ENCODE data around the gene AMPH. TPM values are rescaled to one million over a fixed set of nuclear protein-coding genes. Genes with fewer than 3 reads are reported as not detected.

Gene AMPH
- total and polyA plus RNA-seq, 3 experiments from 2014 or later = 0.18 TPM; not detected in 2

DNA sequence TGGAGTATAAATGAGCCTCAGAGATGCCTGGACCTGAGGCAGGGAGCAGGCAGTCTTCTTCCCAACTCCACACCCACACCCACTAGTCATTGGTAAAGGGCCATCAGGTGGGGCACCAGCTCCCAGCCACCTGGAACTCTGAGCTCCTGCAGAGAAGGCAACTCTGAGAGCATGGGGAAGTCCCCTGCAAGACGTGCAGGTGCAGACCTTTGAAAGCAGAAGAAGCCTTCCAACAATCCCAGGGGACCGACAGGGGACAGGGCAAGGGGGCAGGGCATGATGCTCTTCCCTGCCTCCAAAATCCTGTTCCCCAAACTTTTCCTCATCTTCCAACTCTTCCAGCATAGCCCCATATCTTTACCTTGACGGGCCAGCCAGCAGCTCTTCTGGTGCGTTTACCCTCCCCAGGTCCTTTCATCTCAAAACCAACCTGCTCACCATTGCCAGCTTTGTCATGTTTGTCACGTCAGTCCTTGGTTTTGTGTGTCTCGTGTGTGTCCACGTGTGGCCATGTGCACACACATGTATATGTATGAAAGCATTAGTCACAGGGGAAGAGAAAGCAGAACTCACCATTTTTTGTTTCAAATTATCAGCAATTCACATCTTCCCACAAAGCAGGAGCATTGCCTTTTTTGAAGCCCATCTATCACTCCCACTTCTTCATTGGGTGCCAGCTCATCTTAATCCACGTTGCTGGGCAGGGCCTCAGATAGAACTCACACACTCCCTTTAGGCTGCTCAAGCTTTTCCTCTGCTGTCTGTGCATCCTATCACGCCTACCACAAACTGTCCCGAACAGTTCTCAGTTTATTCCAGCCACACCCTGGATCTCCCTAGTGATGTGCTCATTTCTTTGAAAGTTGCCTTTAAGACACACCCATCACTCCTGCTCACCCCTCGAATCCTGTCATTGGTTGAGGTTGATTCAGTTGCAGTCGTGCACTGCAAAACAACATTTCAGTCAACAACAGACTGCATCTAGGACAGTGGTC, 41.0 kb upstream of the AMPH start:
- Histone ChIP-seq H3K27me3 (ENCODE audit: insufficient read depth, low read length, poor library complexity, severe bottlenecking) (no peaks in the 10 kb centered on the region), H3K4me1 (ENCODE audit: insufficient read depth, low read length) (no peaks in the 10 kb centered on the region), H3K4me3 (ENCODE audit: low read length) (no peak overlapping the region), H3K27ac (ENCODE audit: low read depth, low read length) (no peak overlapping the region), H3K9me3 (ENCODE audit: low read length) (no peaks in the 10 kb centered on the region), H3K36me3 (ENCODE audit: insufficient read depth, low read length) (no peaks in the 10 kb centered on the region)
- no peak for DNase-seq
- ChIA-PET CTCF (no interaction called here), POLR2A (no interaction called here)
- Mint-ChIP-seq H3K4me3 (no peak overlapping the region), H3K27me3 (peaks cover 10 to 14% of the 10 kb centered on the region in 2 donors), H3K36me3 (no peaks in the 10 kb centered on the region), H3K4me1 (no peaks in the 10 kb centered on the region), H3K9me3 (no peaks in the 10 kb centered on the region), H3K27ac (no peak overlapping the region)

DNA sequence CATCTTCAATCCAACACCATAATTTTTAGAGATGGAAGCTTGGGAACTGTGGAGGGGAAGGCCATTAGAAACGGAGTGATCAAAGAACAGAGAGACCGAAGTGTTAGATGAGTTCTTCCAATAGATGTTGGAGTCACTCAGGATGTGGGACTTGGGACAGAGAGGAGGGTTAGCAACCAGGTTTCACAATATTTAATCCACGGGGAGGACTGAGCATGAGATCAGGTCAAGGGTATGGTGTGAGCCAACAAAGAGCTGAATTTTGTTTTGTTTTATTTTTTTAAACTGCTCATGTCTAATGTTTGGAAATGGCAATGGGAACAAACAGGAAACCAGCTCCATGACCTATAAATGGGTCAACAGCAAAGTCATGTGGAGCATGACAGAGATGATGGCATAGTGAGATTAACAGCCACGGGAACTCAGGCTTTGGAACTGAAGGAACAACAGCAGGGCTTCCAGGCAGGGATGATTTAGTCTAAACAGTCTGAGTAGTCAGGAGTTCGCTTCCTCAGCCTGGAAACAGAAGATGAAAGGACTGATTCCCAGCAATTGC, 38.9 kb upstream of the AMPH start:
- Mint-ChIP-seq H3K9me3 (peaks cover 0 to 4% (median 0%) of the 10 kb centered on the region in 5 donors), H3K36me3 (no peaks in the 10 kb centered on the region), H3K4me1 (no peaks in the 10 kb centered on the region), H3K27ac (no peak overlapping the region), H3K4me3 (no peak overlapping the region), H3K27me3 (peaks cover 5 to 14% of the 10 kb centered on the region in 2 donors)
- no peak for DNase-seq
- no peaks in the 10 kb centered on the region for H3K4me1 ChIP-seq (ENCODE audit: insufficient read depth, low read length)
- no peak overlapping the region for H3K4me3 ChIP-seq (ENCODE audit: low read length)
- no peak overlapping the region for H3K27ac ChIP-seq (ENCODE audit: low read depth, low read length)
- POLR2A ChIA-PET = no interaction called here
- H3K9me3 ChIP-seq (ENCODE audit: low read length) = no peaks in the 10 kb centered on the region
- H3K27me3 ChIP-seq (ENCODE audit: insufficient read depth, low read length, poor library complexity, severe bottlenecking) = no peaks in the 10 kb centered on the region
- no peaks in the 10 kb centered on the region for H3K36me3 ChIP-seq (ENCODE audit: insufficient read depth, low read length)
- CTCF ChIA-PET = interaction anchor here (1.2 kb wide), 1 partner anchor 10 kb away, joined by 3 read pairs; no protein-coding TSS in a partner anchor

DNA sequence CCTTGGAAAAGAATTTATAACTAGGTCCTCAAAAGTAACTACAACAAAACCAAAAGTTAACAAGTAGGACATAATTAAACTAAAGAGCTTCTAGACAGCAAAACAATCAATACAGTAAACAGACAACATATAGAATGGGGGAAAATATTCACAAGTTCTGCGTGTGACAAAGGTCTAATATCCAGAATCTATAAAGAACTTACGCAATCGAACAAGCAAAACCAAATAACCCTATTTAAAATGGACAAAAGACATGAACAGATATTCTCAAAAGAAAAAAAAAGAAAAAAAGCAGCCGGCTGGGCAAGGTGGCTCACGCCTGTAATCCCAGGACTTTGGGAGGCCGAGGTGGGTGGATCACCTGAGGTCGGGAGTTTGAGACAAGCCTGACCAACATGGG, 33.8 kb upstream of the AMPH start:
- Histone ChIP-seq H3K27me3 (ENCODE audit: insufficient read depth, low read length, poor library complexity, severe bottlenecking) (no peaks in the 10 kb centered on the region), H3K36me3 (ENCODE audit: insufficient read depth, low read length) (no peaks in the 10 kb centered on the region), H3K4me1 (ENCODE audit: insufficient read depth, low read length) (no peaks in the 10 kb centered on the region), H3K9me3 (ENCODE audit: low read length) (no peaks in the 10 kb centered on the region), H3K27ac (ENCODE audit: low read depth, low read length) (no peak overlapping the region), H3K4me3 (ENCODE audit: low read length) (no peak overlapping the region)
- H3K4me1 Mint-ChIP-seq = no peaks in the 10 kb centered on the region
- CTCF ChIA-PET = no interaction called here
- no peaks in the 10 kb centered on the region for H3K36me3 Mint-ChIP-seq
- POLR2A ChIA-PET = no interaction called here
- H3K27me3 Mint-ChIP-seq = peaks cover 4 to 33% of the 10 kb centered on the region in 2 donors
- H3K4me3 Mint-ChIP-seq = no peak overlapping the region
- peak overlapping the region in 1 of 8 donors; percentile 24 for H3K27ac Mint-ChIP-seq
- DNase-seq = no peak
- peaks cover 0 to 4% (median 0%) of the 10 kb centered on the region in 5 donors for H3K9me3 Mint-ChIP-seq

DNA sequence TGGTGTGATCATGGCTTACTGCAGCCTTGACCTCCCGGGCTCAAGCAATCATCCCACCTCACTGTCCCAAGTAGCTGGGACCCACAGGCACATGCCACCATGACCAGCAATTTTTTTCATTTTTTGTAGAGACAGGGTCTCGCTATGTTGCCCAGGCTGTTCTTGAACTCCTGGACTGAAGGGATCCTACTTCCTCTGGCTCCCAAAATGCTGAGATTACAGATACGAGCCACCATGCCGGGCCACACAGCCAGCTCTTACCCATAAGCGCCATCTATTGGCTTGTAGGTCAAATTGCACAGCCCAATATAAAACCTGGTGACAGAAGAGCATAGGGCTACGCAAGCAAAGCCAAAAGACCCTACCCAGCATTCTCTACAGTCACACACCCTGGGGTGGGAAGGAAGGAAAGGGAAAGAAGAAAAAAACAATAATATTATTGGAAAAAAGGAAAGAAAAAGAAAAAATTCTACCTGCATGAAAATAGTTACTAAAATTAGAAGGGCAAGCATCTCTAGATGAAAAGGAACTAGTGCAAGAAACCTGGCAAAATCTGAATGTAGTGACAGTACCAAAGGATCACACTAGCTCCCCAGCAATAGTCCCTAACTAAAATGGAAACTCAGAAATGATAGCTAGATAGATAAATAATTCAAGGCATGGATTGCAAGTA, 29.4 kb upstream of the AMPH start:
- DNase-seq = peak in 2 of 5 donors; percentile 18 to 23
- Mint-ChIP-seq H3K27me3 (peaks cover 4 to 44% of the 10 kb centered on the region in 2 donors), H3K27ac (no peak overlapping the region)

DNA sequence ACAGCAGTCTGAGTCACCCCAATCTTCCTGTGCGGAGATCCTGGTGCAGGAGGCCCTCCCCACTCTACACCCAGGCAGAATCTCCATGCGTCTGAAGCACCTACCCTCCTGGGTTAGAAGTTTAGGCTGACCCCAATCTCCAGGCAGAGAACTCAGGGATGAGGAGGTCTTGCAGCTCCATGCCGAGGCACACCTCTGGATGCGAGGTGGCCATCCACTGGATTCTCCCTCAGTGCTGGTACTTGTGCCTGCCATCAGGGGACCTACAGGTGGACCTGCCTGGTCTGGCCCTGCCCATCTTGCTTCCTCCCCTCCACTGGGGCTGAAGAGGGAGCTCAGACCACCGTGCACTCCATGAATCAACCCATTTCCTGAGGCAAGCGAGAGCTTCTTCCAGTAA, 28.8 kb upstream of the AMPH start:
- no peaks in the 10 kb centered on the region for H3K36me3 ChIP-seq (ENCODE audit: insufficient read depth, low read length)
- H3K4me1 ChIP-seq (ENCODE audit: insufficient read depth, low read length) = no peaks in the 10 kb centered on the region
- H3K4me3 ChIP-seq (ENCODE audit: low read length) = no peak overlapping the region
- Mint-ChIP-seq H3K9me3 (peaks cover 0 to 1% (median 0%) of the 10 kb centered on the region in 5 donors), H3K36me3 (no peaks in the 10 kb centered on the region), H3K4me3 (no peak overlapping the region), H3K27ac (no peak overlapping the region), H3K27me3 (peaks cover 5 to 46% of the 10 kb centered on the region in 2 donors), H3K4me1 (no peaks in the 10 kb centered on the region)
- H3K9me3 ChIP-seq (ENCODE audit: low read length) = no peaks in the 10 kb centered on the region
- ChIA-PET CTCF (interaction anchor here (0.8 to 3.2 kb wide), 7 partner anchors 11 to 274 kb away, joined by 3 to 22 read pairs (median 4); no protein-coding TSS in a partner anchor), POLR2A (no interaction called here)
- H3K27me3 ChIP-seq (ENCODE audit: insufficient read depth, low read length, poor library complexity, severe bottlenecking) = no peaks in the 10 kb centered on the region
- H3K27ac ChIP-seq (ENCODE audit: low read depth, low read length) = no peak overlapping the region
- no peak for DNase-seq

More for the DNA sequence above, 29.4 kb upstream of the AMPH start:
- H3K36me3 ChIP-seq (ENCODE audit: insufficient read depth, low read length) = no peaks in the 10 kb centered on the region
- H3K9me3 Mint-ChIP-seq = peaks cover 0 to 1% (median 0%) of the 10 kb centered on the region in 5 donors
- ChIA-PET POLR2A (no interaction called here), CTCF (interaction anchor here (0.8 to 3.2 kb wide), 7 partner anchors 10 to 275 kb away, joined by 3 to 22 read pairs (median 4); no protein-coding TSS in a partner anchor)
- no peaks in the 10 kb centered on the region for H3K27me3 ChIP-seq (ENCODE audit: insufficient read depth, low read length, poor library complexity, severe bottlenecking)
- no peaks in the 10 kb centered on the region for H3K9me3 ChIP-seq (ENCODE audit: low read length)
- no peak overlapping the region for H3K27ac ChIP-seq (ENCODE audit: low read depth, low read length)
- H3K36me3 Mint-ChIP-seq = no peaks in the 10 kb centered on the region
- no peaks in the 10 kb centered on the region for H3K4me1 Mint-ChIP-seq
- H3K4me1 ChIP-seq (ENCODE audit: insufficient read depth, low read length) = no peaks in the 10 kb centered on the region
- no peak overlapping the region for H3K4me3 Mint-ChIP-seq
- no peak overlapping the region for H3K4me3 ChIP-seq (ENCODE audit: low read length)

DNA sequence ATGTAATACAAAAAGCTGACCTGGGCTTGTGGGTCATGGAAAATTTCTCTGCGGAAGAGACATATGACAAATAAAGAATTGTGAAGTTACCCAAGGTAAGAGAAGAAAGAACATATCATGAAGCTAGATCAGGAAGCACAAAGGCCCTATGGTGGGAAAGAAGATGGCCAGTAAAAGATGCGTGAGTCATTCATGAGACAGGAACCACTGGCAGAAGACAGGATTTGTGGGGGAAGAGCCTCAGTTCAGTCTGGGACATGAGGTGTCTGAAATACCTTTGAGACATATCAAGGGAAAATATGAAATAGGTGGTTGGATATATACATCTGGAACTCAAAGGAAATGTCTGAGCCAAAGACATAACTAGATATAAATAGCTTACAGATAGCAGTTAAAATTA, 27.7 kb upstream of the AMPH start:
- no peaks in the 10 kb centered on the region for H3K9me3 ChIP-seq (ENCODE audit: low read length)
- H3K4me3 Mint-ChIP-seq = no peak overlapping the region

DNA sequence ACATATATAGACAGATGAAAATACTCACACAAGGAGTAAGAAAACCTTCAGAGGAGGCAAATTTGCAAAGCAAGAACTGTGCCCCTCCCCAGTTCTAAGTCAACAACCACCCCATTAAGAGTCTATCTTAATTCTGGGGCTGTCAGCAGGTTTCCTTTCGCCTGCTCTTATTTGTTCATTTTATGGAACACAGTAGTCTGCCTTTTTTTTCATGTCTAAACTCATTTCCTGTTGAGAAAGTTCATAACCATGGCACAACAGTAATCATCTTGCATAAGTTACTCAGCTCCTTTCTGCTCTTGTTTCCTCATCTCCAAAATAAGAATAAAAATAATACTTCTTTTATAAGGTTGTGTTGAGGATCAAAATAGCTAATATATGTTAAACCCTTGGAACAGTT, 25.8 kb upstream of the AMPH start:
- peaks cover 0 to 1% (median 0%) of the 10 kb centered on the region in 5 donors for H3K9me3 Mint-ChIP-seq
- H3K27me3 Mint-ChIP-seq = peaks cover 6 to 37% of the 10 kb centered on the region in 2 donors
- Histone ChIP-seq H3K27me3 (ENCODE audit: insufficient read depth, low read length, poor library complexity, severe bottlenecking) (no peaks in the 10 kb centered on the region), H3K36me3 (ENCODE audit: insufficient read depth, low read length) (no peaks in the 10 kb centered on the region), H3K4me3 (ENCODE audit: low read length) (no peak overlapping the region), H3K4me1 (ENCODE audit: insufficient read depth, low read length) (no peaks in the 10 kb centered on the region), H3K27ac (ENCODE audit: low read depth, low read length) (no peak overlapping the region), H3K9me3 (ENCODE audit: low read length) (no peaks in the 10 kb centered on the region)
- no peaks in the 10 kb centered on the region for H3K36me3 Mint-ChIP-seq
- H3K4me1 Mint-ChIP-seq = no peaks in the 10 kb centered on the region
- no peak overlapping the region for H3K4me3 Mint-ChIP-seq
- POLR2A ChIA-PET = interaction anchor here (0.7 kb wide), 1 partner anchor 25 kb away, joined by 3 read pairs; no protein-coding TSS in a partner anchor
- CTCF ChIA-PET = interaction anchor here (1.1 kb wide), 1 partner anchor 15 kb away, joined by 3 read pairs; no protein-coding TSS in a partner anchor
- DNase-seq = no peak
- H3K27ac Mint-ChIP-seq = no peak overlapping the region

More for the DNA sequence above, 27.7 kb upstream of the AMPH start:
- H3K27ac Mint-ChIP-seq = peak overlapping the region in 1 of 8 donors; percentile 32
- no peak for DNase-seq
- H3K9me3 Mint-ChIP-seq = peaks cover 0 to 1% (median 0%) of the 10 kb centered on the region in 5 donors
- POLR2A ChIA-PET = no interaction called here
- H3K36me3 Mint-ChIP-seq = no peaks in the 10 kb centered on the region
- no peak overlapping the region for H3K27ac ChIP-seq (ENCODE audit: low read depth, low read length)
- H3K27me3 ChIP-seq (ENCODE audit: insufficient read depth, low read length, poor library complexity, severe bottlenecking) = no peaks in the 10 kb centered on the region
- peaks cover 6 to 53% of the 10 kb centered on the region in 2 donors for H3K27me3 Mint-ChIP-seq
- H3K4me1 ChIP-seq (ENCODE audit: insufficient read depth, low read length) = no peaks in the 10 kb centered on the region
- CTCF ChIA-PET = interaction anchor here (2.1 to 3.2 kb wide), 2 partner anchors 260 to 262 kb away, joined by 7 to 22 read pairs; no protein-coding TSS in a partner anchor
- no peaks in the 10 kb centered on the region for H3K4me1 Mint-ChIP-seq
- no peaks in the 10 kb centered on the region for H3K36me3 ChIP-seq (ENCODE audit: insufficient read depth, low read length)
- no peak overlapping the region for H3K4me3 ChIP-seq (ENCODE audit: low read length)
